ENCODE results near the gene RNF157. TPM values are rescaled to one million over a fixed set of nuclear protein-coding genes. Genes with fewer than 3 reads are reported as not detected.

The RNF157 gene
- total RNA-seq, 1 experiment from 2014 or later, result 11.2 TPM

DNA sequence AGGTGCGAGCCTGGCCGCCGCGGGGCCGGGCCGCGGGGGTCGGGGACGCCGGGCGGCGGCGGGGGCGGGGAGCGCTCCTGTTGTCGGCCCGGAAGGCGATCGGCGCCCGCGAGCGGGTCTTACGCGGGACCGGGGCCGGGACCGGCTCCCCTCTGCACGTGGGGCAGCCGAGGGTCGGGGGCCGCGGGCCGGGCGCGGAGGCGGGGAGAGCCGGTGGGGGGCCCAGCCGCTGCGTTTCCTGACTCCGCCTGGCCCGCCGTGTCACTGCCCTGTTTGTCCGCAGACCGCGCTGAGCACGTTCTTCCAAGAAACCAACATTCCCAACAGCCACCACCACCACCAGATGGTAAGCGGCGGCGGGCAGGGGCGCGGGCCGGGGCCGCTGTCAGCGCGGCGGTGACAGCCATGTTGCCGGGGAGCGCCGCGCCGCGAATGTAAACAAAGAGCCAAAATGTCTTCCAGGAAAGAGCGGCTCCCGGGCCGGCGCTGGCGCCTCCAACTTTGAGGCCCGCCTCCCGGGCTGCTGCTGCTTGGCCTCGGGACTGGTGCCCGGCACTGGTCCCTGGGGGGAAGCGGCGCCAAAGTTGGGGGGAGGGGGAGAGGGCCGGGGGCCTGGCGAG is 25.4 kb upstream of the RNF157 start (continued):
- TF ChIP-seq, protein P1, sequence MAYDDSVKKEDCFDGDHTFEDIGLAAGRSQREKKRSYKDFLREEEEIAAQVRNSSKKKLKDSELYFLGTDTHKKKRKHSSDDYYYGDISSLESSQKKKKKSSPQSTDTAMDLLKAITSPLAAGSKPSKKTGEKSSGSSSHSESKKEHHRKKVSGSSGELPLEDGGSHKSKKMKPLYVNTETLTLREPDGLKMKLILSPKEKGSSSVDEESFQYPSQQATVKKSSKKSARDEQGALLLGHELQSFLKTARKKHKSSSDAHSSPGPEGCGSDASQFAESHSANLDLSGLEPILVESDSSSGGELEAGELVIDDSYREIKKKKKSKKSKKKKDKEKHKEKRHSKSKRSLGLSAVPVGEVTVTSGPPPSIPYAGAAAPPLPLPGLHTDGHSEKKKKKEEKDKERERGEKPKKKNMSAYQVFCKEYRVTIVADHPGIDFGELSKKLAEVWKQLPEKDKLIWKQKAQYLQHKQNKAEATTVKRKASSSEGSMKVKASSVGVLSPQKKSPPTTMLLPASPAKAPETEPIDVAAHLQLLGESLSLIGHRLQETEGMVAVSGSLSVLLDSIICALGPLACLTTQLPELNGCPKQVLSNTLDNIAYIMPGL (CRISPR knock-in tag; IDR thresholded peaks at IDR 0.05), result 0 out of 2 replicates have a peak, but pooled peaks have one; percentile 48
- TF ChIP-seq, protein P2, sequence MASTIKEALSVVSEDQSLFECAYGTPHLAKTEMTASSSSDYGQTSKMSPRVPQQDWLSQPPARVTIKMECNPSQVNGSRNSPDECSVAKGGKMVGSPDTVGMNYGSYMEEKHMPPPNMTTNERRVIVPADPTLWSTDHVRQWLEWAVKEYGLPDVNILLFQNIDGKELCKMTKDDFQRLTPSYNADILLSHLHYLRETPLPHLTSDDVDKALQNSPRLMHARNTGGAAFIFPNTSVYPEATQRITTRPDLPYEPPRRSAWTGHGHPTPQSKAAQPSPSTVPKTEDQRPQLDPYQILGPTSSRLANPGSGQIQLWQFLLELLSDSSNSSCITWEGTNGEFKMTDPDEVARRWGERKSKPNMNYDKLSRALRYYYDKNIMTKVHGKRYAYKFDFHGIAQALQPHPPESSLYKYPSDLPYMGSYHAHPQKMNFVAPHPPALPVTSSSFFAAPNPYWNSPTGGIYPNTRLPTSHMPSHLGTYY (CRISPR knock-in tag; IDR thresholded peaks at IDR 0.05), result no peak
- no peak for TF ChIP-seq JAZF1 (CRISPR knock-in tag; IDR thresholded peaks at IDR 0.05)
- TF ChIP-seq, protein P3, sequence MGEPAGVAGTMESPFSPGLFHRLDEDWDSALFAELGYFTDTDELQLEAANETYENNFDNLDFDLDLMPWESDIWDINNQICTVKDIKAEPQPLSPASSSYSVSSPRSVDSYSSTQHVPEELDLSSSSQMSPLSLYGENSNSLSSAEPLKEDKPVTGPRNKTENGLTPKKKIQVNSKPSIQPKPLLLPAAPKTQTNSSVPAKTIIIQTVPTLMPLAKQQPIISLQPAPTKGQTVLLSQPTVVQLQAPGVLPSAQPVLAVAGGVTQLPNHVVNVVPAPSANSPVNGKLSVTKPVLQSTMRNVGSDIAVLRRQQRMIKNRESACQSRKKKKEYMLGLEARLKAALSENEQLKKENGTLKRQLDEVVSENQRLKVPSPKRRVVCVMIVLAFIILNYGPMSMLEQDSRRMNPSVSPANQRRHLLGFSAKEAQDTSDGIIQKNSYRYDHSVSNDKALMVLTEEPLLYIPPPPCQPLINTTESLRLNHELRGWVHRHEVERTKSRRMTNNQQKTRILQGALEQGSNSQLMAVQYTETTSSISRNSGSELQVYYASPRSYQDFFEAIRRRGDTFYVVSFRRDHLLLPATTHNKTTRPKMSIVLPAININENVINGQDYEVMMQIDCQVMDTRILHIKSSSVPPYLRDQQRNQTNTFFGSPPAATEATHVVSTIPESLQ (CRISPR knock-in tag; IDR thresholded peaks at IDR 0.05), result no peak
- TF ChIP-seq, protein P4, sequence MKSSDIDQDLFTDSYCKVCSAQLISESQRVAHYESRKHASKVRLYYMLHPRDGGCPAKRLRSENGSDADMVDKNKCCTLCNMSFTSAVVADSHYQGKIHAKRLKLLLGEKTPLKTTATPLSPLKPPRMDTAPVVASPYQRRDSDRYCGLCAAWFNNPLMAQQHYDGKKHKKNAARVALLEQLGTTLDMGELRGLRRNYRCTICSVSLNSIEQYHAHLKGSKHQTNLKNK (CRISPR knock-in tag; IDR thresholded peaks at IDR 0.05), result no peak
- TF ChIP-seq, protein P5, sequence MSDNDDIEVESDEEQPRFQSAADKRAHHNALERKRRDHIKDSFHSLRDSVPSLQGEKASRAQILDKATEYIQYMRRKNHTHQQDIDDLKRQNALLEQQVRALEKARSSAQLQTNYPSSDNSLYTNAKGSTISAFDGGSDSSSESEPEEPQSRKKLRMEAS (CRISPR knock-in tag; IDR thresholded peaks at IDR 0.05), result peak; percentile 73
- TF ChIP-seq NR1H2 (CRISPR knock-in tag; IDR thresholded peaks at IDR 0.05), result no peak
- TF ChIP-seq ZNF263 (CRISPR knock-in tag; IDR thresholded peaks at IDR 0.05; ENCODE audit: low read depth), result no peak
- TF ChIP-seq FOXJ3 (CRISPR knock-in tag; IDR thresholded peaks at IDR 0.05; ENCODE audit: borderline replicate concordance), result no peak
- TF ChIP-seq NFATC4 (CRISPR knock-in tag; IDR thresholded peaks at IDR 0.05), result no peak
- no peak for TF ChIP-seq ZBTB21 (CRISPR knock-in tag; IDR thresholded peaks at IDR 0.05; ENCODE audit: borderline replicate concordance)
- no peak for TF ChIP-seq ESRRA (CRISPR knock-in tag; IDR thresholded peaks at IDR 0.05; ENCODE audit: borderline replicate concordance)
- TF ChIP-seq, protein P6, sequence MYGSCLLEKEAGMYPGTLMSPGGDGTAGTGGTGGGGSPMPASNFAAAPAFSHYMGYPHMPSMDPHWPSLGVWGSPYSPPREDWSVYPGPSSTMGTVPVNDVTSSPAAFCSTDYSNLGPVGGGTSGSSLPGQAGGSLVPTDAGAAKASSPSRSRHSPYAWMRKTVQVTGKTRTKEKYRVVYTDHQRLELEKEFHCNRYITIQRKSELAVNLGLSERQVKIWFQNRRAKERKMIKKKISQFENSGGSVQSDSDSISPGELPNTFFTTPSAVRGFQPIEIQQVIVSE (CRISPR knock-in tag; IDR thresholded peaks at IDR 0.05; ENCODE audit: borderline replicate concordance), result no peak
- peak; percentile 17; the same call in 1 of the 2 replicates for TF ChIP-seq GABPB1 (CRISPR knock-in tag; IDR thresholded peaks at IDR 0.05)
- no peak for TF ChIP-seq RORB (CRISPR knock-in tag; IDR thresholded peaks at IDR 0.05)
- no peak for TF ChIP-seq ZNF219 (CRISPR knock-in tag; IDR thresholded peaks at IDR 0.05; ENCODE audit: borderline replicate concordance)
- TF ChIP-seq, protein P7, sequence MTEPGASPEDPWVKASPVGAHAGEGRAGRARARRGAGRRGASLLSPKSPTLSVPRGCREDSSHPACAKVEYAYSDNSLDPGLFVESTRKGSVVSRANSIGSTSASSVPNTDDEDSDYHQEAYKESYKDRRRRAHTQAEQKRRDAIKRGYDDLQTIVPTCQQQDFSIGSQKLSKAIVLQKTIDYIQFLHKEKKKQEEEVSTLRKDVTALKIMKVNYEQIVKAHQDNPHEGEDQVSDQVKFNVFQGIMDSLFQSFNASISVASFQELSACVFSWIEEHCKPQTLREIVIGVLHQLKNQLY (CRISPR knock-in tag; IDR thresholded peaks at IDR 0.05), result no peak
- TF ChIP-seq ZNF138 (CRISPR knock-in tag; conservative IDR thresholded peaks at IDR 0.05), result no peak
- TF ChIP-seq, protein P8, sequence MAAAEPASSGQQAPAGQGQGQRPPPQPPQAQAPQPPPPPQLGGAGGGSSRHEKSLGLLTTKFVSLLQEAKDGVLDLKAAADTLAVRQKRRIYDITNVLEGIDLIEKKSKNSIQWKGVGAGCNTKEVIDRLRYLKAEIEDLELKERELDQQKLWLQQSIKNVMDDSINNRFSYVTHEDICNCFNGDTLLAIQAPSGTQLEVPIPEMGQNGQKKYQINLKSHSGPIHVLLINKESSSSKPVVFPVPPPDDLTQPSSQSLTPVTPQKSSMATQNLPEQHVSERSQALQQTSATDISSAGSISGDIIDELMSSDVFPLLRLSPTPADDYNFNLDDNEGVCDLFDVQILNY (CRISPR knock-in tag; IDR thresholded peaks at IDR 0.05), result no peak
- TF ChIP-seq, protein P9, sequence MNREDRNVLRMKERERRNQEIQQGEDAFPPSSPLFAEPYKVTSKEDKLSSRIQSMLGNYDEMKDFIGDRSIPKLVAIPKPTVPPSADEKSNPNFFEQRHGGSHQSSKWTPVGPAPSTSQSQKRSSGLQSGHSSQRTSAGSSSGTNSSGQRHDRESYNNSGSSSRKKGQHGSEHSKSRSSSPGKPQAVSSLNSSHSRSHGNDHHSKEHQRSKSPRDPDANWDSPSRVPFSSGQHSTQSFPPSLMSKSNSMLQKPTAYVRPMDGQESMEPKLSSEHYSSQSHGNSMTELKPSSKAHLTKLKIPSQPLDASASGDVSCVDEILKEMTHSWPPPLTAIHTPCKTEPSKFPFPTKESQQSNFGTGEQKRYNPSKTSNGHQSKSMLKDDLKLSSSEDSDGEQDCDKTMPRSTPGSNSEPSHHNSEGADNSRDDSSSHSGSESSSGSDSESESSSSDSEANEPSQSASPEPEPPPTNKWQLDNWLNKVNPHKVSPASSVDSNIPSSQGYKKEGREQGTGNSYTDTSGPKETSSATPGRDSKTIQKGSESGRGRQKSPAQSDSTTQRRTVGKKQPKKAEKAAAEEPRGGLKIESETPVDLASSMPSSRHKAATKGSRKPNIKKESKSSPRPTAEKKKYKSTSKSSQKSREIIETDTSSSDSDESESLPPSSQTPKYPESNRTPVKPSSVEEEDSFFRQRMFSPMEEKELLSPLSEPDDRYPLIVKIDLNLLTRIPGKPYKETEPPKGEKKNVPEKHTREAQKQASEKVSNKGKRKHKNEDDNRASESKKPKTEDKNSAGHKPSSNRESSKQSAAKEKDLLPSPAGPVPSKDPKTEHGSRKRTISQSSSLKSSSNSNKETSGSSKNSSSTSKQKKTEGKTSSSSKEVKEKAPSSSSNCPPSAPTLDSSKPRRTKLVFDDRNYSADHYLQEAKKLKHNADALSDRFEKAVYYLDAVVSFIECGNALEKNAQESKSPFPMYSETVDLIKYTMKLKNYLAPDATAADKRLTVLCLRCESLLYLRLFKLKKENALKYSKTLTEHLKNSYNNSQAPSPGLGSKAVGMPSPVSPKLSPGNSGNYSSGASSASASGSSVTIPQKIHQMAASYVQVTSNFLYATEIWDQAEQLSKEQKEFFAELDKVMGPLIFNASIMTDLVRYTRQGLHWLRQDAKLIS (CRISPR knock-in tag; IDR thresholded peaks at IDR 0.05; ENCODE audit: borderline replicate concordance), result no peak
- TF ChIP-seq, protein P10, sequence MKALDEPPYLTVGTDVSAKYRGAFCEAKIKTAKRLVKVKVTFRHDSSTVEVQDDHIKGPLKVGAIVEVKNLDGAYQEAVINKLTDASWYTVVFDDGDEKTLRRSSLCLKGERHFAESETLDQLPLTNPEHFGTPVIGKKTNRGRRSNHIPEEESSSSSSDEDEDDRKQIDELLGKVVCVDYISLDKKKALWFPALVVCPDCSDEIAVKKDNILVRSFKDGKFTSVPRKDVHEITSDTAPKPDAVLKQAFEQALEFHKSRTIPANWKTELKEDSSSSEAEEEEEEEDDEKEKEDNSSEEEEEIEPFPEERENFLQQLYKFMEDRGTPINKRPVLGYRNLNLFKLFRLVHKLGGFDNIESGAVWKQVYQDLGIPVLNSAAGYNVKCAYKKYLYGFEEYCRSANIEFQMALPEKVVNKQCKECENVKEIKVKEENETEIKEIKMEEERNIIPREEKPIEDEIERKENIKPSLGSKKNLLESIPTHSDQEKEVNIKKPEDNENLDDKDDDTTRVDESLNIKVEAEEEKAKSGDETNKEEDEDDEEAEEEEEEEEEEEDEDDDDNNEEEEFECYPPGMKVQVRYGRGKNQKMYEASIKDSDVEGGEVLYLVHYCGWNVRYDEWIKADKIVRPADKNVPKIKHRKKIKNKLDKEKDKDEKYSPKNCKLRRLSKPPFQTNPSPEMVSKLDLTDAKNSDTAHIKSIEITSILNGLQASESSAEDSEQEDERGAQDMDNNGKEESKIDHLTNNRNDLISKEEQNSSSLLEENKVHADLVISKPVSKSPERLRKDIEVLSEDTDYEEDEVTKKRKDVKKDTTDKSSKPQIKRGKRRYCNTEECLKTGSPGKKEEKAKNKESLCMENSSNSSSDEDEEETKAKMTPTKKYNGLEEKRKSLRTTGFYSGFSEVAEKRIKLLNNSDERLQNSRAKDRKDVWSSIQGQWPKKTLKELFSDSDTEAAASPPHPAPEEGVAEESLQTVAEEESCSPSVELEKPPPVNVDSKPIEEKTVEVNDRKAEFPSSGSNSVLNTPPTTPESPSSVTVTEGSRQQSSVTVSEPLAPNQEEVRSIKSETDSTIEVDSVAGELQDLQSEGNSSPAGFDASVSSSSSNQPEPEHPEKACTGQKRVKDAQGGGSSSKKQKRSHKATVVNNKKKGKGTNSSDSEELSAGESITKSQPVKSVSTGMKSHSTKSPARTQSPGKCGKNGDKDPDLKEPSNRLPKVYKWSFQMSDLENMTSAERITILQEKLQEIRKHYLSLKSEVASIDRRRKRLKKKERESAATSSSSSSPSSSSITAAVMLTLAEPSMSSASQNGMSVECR (CRISPR knock-in tag; IDR thresholded peaks at IDR 0.05; ENCODE audit: borderline replicate concordance), result peak; percentile 89; the same call in 1 of the 2 replicates
- no peak for TF ChIP-seq IRF2 (CRISPR knock-in tag; IDR thresholded peaks at IDR 0.05; ENCODE audit: borderline replicate concordance, low read depth)
